Heart left ventricle (tissue), 16 donors: Measurements from ENCODE around the gene SMAD3. TPM values are rescaled to one million over a fixed set of nuclear protein-coding genes. Genes with fewer than 3 reads are reported as not detected.

Experiments used
- ATAC-seq, 4 donors: fragments of 200-7000 bp; cut with Tn5 transposase; one replicate each; pipeline ENCODE4 v1.9.1; 2020 to 2022; ENCODE audit warnings: moderate library complexity in 4 of 4, mild to moderate bottlenecking in 3 of 4, moderate number of reproducible peaks in 1 of 4
- DNase-seq, 5 donors: peaks; one replicate each; pipeline ENCODE4 v3.0.0-alpha.2; 2020
- H3K27ac ChIP-seq, 12 donors: fragments of 200-600 bp; sonication (generic) in 4 of 12; one replicate each; pipeline versions ENCODE4 v1.5.0 to v1.8.0; 2016 to 2022; ENCODE audit warnings: mild to moderate bottlenecking in 2 of 12
- H3K27me3 ChIP-seq, 9 donors: fragments of 200-600 bp; sonication (generic) in 2 of 9; one replicate each; pipeline versions ENCODE4 v1.5.1 to v1.8.0; 2016 to 2022; ENCODE audit warnings: mild to moderate bottlenecking in 3 of 9
- H3K36me3 ChIP-seq, 9 donors: fragments of 200-600 bp; sonication (generic) in 2 of 9; one replicate each; pipeline versions ENCODE4 v1.5.0 to v1.8.0; 2018 to 2022; ENCODE audit warnings: mild to moderate bottlenecking in 2 of 9
- H3K4me1 ChIP-seq, 12 donors: fragments of 200-600 bp; sonication (generic) in 4 of 12; one replicate each; pipeline versions ENCODE4 v1.5.0 to v1.8.0; 2016 to 2022; ENCODE audit warnings: mild to moderate bottlenecking in 3 of 12
- H3K4me3 ChIP-seq, 12 donors: fragments of 200-600 bp; sonication (generic) in 4 of 12; one replicate each; pipeline versions ENCODE4 v1.5.0 to v1.8.0; 2017 to 2022; ENCODE audit warnings: mild to moderate bottlenecking in 9 of 12, moderate library complexity in 4 of 12
- H3K9me3 ChIP-seq, 12 donors: fragments of 200-600 bp; sonication (generic) in 4 of 12; one replicate each; pipeline versions ENCODE4 v1.5.0 to v1.8.0; 2016 to 2022; ENCODE audit warnings: mild to moderate bottlenecking in 1 of 12
- CTCF ChIP-seq, 12 donors: fragments of 200-600 bp; sonication (generic) in 4 of 12; IDR thresholded peaks; one replicate each; pipeline versions ENCODE4 v1.5.0 to v1.8.0; 2018 to 2022; ENCODE audit warnings: antibody characterized with exemption in 12 of 12, mild to moderate bottlenecking in 5 of 12
- POLR2A ChIP-seq, 2 donors: fragments of 450-650 bp; IDR thresholded peaks; one replicate each; pipeline ENCODE4 v1.6.1; 2017; ENCODE audit warnings: antibody characterized with exemption in 2 of 2, mild to moderate bottlenecking in 2 of 2, moderate library complexity in 2 of 2
- WGBS, 4 donors: extraction: QIAGEN DNeasy Blood & Tissue Kit in 2 of 4; methylation state at CpG; one replicate each; pipeline versions ENCODE4 v1.1.5 to v1.1.7; 2013 to 2018; 5-methylcytosine and 5-hydroxymethylcytosine counted together
- intact Hi-C, 10 donors: fragments of 100-400 bp; cut with DNase I; formaldehyde crosslinking; loops; one replicate each; pipeline versions ENCODE4 v1.11.1 to v1.14.2; 2022
- polyA plus RNA-seq, 2 donors: library from polyadenylated mRNA; stranded (reverse); fragments of 200-250 nt; gene quantifications; one replicate each; pipeline ENCODE4 v1.2.3, GENCODE V29; 2013
- total RNA-seq, 9 donors: library from RNA; depleted of rRNA in 2 of 9; stranded (reverse); fragments of >200 nt in 2 of 9; fragmentation: NEBNext Ultra II Directional in 3 of 9; extraction: Animal tissue kit (Norgen Biotek cat#: 25700) in 3 of 9; gene quantifications; one replicate each; pipeline versions ENCODE4 v1.1.0 to v1.2.4, GENCODE V29; 2016 to 2023
- donor health status: ischemic (EF 13 %, LVEDD 7.1; RV severe dilation, severe dysfunction).
- donor health status: healthy with polysubstance abuse.
- donor health status: DM: no; HTN: yes; CAD: no.
- donor health status: DM: no; HTN: no; CAD: no.
- donor health status: ischemic (EF 25% LVEDD 6.9; RV normal size, moderate dysfunction).
- donor health status: ischemic (EF 25% LVEDD 5.7; RV mildly dilated, moderate dysfunction).
- donor health status: healthy.
- donor health status: DM: yes; HTN: yes; CAD: no.
- donor health status: ischemic (EF 35%, LVEDD 5.7; RV mildly dilated, moderate dysfunction).
- donor health status: nonischemic (EF 11% LVEDD 7.7; RV severe dilation, severe dysfunction).
- donor health status: DM: yes; HTN: yes; CAD: no.
- donor health status: PGD.
- donor health status: ischemic (EF 29% LVEDD 5.4; RV normal size, mild dysfunction).
- donor health status: nonischemic (EF 23%, LVEDD 6.1; RV moderate dilation, normal function).

SMAD3 gene
- total and polyA plus RNA-seq, 11 donors: 5.6 to 34.3 (median 15.3) TPM

GRCh38 chr15:67149068-67149772 lies 83.8 kb downstream of the SMAD3 start:
- peaks cover 12 to 76% (median 67%) of the 10 kb centered on the region in 12 donors for H3K4me1 ChIP-seq
- DNase-seq: no peak
- no peaks in the 10 kb centered on the region for H3K27me3 ChIP-seq
- no peaks in the 10 kb centered on the region for H3K9me3 ChIP-seq
- intact Hi-C loops: loop anchor here in 2 of 10 donors (5.0 kb wide), 2 partner anchors 47 to 82 kb away; partner anchors contain the start of gene SMAD3 (in 1 of the 2)
- TF ChIP-seq POLR2A (IDR thresholded peaks at IDR 0.05) (no peak), CTCF (IDR thresholded peaks at IDR 0.05) (no peak)
- H3K27ac ChIP-seq: peak overlapping the region; percentile 37 to 87 (median 72)
- no peak for ATAC-seq
- H3K36me3 ChIP-seq: no peaks in the 10 kb centered on the region
- WGBS, 4 donors: 86 to 97% (median 91%) methylated on average over 5 to 6 of the region's 6 CpGs
- H3K4me3 ChIP-seq: no peak overlapping the region

- H3K4me3 ChIP-seq: no peak overlapping the region
- TF ChIP-seq CTCF (IDR thresholded peaks at IDR 0.05) (no peak), POLR2A (IDR thresholded peaks at IDR 0.05) (no peak)
- intact Hi-C loops: loop anchor here in 2 of 10 donors (5.0 kb wide), 2 partner anchors 47 to 82 kb away; partner anchors contain the start of gene SMAD3 (in 1 of the 2)
- H3K27ac ChIP-seq: peak overlapping the region; percentile 37 to 87 (median 72)
- no peaks in the 10 kb centered on the region for H3K27me3 ChIP-seq
- H3K9me3 ChIP-seq: no peaks in the 10 kb centered on the region
- 73 to 87% (median 79%) methylated on average over 1 of the region's 1 CpG for WGBS, 4 donors
- ATAC-seq: no peak
- H3K4me1 ChIP-seq: peaks cover 12 to 72% (median 62%) of the 10 kb centered on the region in 12 donors
- no peak for DNase-seq
- H3K36me3 ChIP-seq: no peaks in the 10 kb centered on the region
Measured at GRCh38 chr15:67149773-67150022, 84.3 kb downstream of the SMAD3 start.

- 44 to 58% (median 47%) methylated on average over 16 of the region's 16 CpGs for WGBS, 4 donors
- intact Hi-C loops: no loop called here
Measured at GRCh38 chr15:67150023-67150860, 84.8 kb downstream of the SMAD3 start.

More at GRCh38 chr15:67150023-67150860, 84.8 kb downstream of the SMAD3 start:
- DNase-seq (peak; percentile 67 to 85 (median 74)), ATAC-seq (peak; percentile 57 to 88 (median 78))
- Histone ChIP-seq H3K4me1 (peaks cover 12 to 70% (median 57%) of the 10 kb centered on the region in 12 donors), H3K9me3 (no peaks in the 10 kb centered on the region), H3K36me3 (no peaks in the 10 kb centered on the region), H3K27me3 (no peaks in the 10 kb centered on the region), H3K4me3 (peak overlapping the region in 4 of 12 donors; percentile 6 to 22 (median 12)), H3K27ac (peak overlapping the region; percentile 37 to 87 (median 72))
- TF ChIP-seq POLR2A (IDR thresholded peaks at IDR 0.05) (no peak), CTCF (IDR thresholded peaks at IDR 0.05) (no peak)
